ENCODE measurements around the gene PRKCH. TPM values are rescaled to one million over a fixed set of nuclear protein-coding genes. Genes with fewer than 3 reads are reported as not detected.

PRKCH gene
- total RNA-seq, 1 experiment from 2014 or later = 18.3 TPM

- Mint-ChIP-seq H3K9me3 (ENCODE audit: unreplicated experiment) (no peaks in the 10 kb centered on the region), H3K4me3 (ENCODE audit: unreplicated experiment) (peak overlapping the region; percentile 63), H3K27ac (ENCODE audit: unreplicated experiment) (peak overlapping the region; percentile 99), H3K36me3 (ENCODE audit: insufficient read depth, unreplicated experiment) (peaks cover 31% of the 10 kb centered on the region), H3K27me3 (ENCODE audit: insufficient read depth, unreplicated experiment) (no peaks in the 10 kb centered on the region), H3K4me1 (ENCODE audit: low read depth, unreplicated experiment) (peaks cover 42% of the 10 kb centered on the region)
- no TSS peak for BruUV-seq (replicated peaks)
- Histone ChIP-seq H3K27me3 (replicated peaks; ENCODE audit: control insufficient read depth, insufficient read depth, low read length) (no peaks in the 10 kb centered on the region), H3K4me1 (peaks cover 45% of the 10 kb centered on the region), H3K36me3 (ENCODE audit: control insufficient read depth, insufficient read depth, low read length) (no peaks in the 10 kb centered on the region), H3K4me3 (ENCODE audit: low read depth, low read length) (no peak overlapping the region), H3K9me3 (no peaks in the 10 kb centered on the region)
- ChIA-PET POLR2A (interaction anchor here (0.6 to 1.9 kb wide), 7 partner anchors 8 to 224 kb away, joined by 3 to 30 read pairs (median 7); partner anchors contain the start of genes HIF1A and SNAPC1), CTCF (interaction anchor here (1.3 to 1.5 kb wide), 2 partner anchors 22 to 43 kb away, joined by 10 to 18 read pairs; no protein-coding TSS in a partner anchor)
- no peak for TF ChIP-seq CTCF (IDR thresholded peaks at IDR 0.05; ENCODE audit: insufficient read depth in 1 of 2, low read depth in 1 of 2, low read length in 1 of 2, severe bottlenecking in 1 of 2, unreplicated experiment in 1 of 2)
- intact Hi-C loops (cut with micrococcal nuclease; ENCODE audit: unreplicated experiment) = loop anchor here (1.0 to 5.0 kb wide), 8 partner anchors 15 to 214 kb away; partner anchors contain the start of gene HIF1A
- DNase-seq = peak; percentile 90 to 93
These were observed 216.4 kb downstream of the PRKCH start for GRCh38 chr14:61537563-61538463.

GRCh38 chr14:61538464-61539022 lies 217.2 kb downstream of the PRKCH start:
- POLR2A ChIA-PET = no interaction called here
- Histone ChIP-seq H3K27me3 (replicated peaks; ENCODE audit: control insufficient read depth, insufficient read depth, low read length) (no peaks in the 10 kb centered on the region), H3K9me3 (no peaks in the 10 kb centered on the region), H3K4me3 (ENCODE audit: low read depth, low read length) (no peak overlapping the region), H3K36me3 (ENCODE audit: control insufficient read depth, insufficient read depth, low read length) (no peaks in the 10 kb centered on the region), H3K4me1 (peaks cover 45% of the 10 kb centered on the region)
- no peak for TF ChIP-seq CTCF (IDR thresholded peaks at IDR 0.05; ENCODE audit: insufficient read depth in 1 of 2, low read depth in 1 of 2, low read length in 1 of 2, severe bottlenecking in 1 of 2, unreplicated experiment in 1 of 2)
- no peak for DNase-seq
- H3K36me3 Mint-ChIP-seq (ENCODE audit: insufficient read depth, unreplicated experiment) = peaks cover 31% of the 10 kb centered on the region
- intact Hi-C loops (cut with micrococcal nuclease; ENCODE audit: unreplicated experiment) = loop anchor here (5.0 kb wide), 1 partner anchor 214 kb away; no protein-coding TSS in a partner anchor
- H3K4me1 Mint-ChIP-seq (ENCODE audit: low read depth, unreplicated experiment) = peaks cover 42% of the 10 kb centered on the region
- H3K4me3 Mint-ChIP-seq (ENCODE audit: unreplicated experiment) = no peak overlapping the region
- CTCF ChIA-PET = no interaction called here
- TSS peak; percentile 77 for BruUV-seq (replicated peaks)
- H3K9me3 Mint-ChIP-seq (ENCODE audit: unreplicated experiment) = no peaks in the 10 kb centered on the region
- H3K27me3 Mint-ChIP-seq (ENCODE audit: insufficient read depth, unreplicated experiment) = no peaks in the 10 kb centered on the region
- H3K27ac Mint-ChIP-seq (ENCODE audit: unreplicated experiment) = peak overlapping the region; percentile 99

- Histone ChIP-seq H3K27me3 (replicated peaks; ENCODE audit: control insufficient read depth, insufficient read depth, low read length) (no peaks in the 10 kb centered on the region), H3K36me3 (ENCODE audit: control insufficient read depth, insufficient read depth, low read length) (no peaks in the 10 kb centered on the region), H3K9me3 (no peaks in the 10 kb centered on the region), H3K4me1 (peaks cover 42% of the 10 kb centered on the region), H3K4me3 (ENCODE audit: low read depth, low read length) (no peak overlapping the region)
- intact Hi-C loops (cut with micrococcal nuclease; ENCODE audit: unreplicated experiment) = loop anchor here (5.0 kb wide), 1 partner anchor 213 kb away; no protein-coding TSS in a partner anchor
- no peak for DNase-seq
- ChIA-PET CTCF (no interaction called here), POLR2A (interaction anchor here (0.6 kb wide), 1 partner anchor 13 kb away, joined by 3 read pairs; no protein-coding TSS in a partner anchor)
- Mint-ChIP-seq H3K4me3 (ENCODE audit: unreplicated experiment) (no peak overlapping the region), H3K9me3 (ENCODE audit: unreplicated experiment) (no peaks in the 10 kb centered on the region), H3K27me3 (ENCODE audit: insufficient read depth, unreplicated experiment) (no peaks in the 10 kb centered on the region), H3K36me3 (ENCODE audit: insufficient read depth, unreplicated experiment) (peaks cover 31% of the 10 kb centered on the region), H3K27ac (ENCODE audit: unreplicated experiment) (peak overlapping the region; percentile 44), H3K4me1 (ENCODE audit: low read depth, unreplicated experiment) (peaks cover 45% of the 10 kb centered on the region)
- TF ChIP-seq CTCF (IDR thresholded peaks at IDR 0.05; ENCODE audit: insufficient read depth in 1 of 2, low read depth in 1 of 2, low read length in 1 of 2, severe bottlenecking in 1 of 2, unreplicated experiment in 1 of 2) = no peak
- no TSS peak for BruUV-seq (replicated peaks)
These were observed 218.3 kb downstream of the PRKCH start for GRCh38 chr14:61539631-61540030.
